GM19099 (cell line): ENCODE data around the gene FGFBP2.

Experiments used
- POLR2A ChIP-seq: IDR thresholded peaks from 3 replicates; pipeline ENCODE4 v1.6.1; 2011; ENCODE audit warnings: low read depth; ENCODE audit not compliant: insufficient read length; ENCODE audit errors: extremely low read depth

FGFBP2 gene, protein sequence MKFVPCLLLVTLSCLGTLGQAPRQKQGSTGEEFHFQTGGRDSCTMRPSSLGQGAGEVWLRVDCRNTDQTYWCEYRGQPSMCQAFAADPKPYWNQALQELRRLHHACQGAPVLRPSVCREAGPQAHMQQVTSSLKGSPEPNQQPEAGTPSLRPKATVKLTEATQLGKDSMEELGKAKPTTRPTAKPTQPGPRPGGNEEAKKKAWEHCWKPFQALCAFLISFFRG

GRCh38 chr4:15963001-15963451 is at the start of gene FGFBP2:
Gene FGFBP2 (minus strand): TSS chr4:15963175. CDS start chr4:15963129, 46 bp downstream.
- no peak for TF ChIP-seq POLR2A

DNA sequence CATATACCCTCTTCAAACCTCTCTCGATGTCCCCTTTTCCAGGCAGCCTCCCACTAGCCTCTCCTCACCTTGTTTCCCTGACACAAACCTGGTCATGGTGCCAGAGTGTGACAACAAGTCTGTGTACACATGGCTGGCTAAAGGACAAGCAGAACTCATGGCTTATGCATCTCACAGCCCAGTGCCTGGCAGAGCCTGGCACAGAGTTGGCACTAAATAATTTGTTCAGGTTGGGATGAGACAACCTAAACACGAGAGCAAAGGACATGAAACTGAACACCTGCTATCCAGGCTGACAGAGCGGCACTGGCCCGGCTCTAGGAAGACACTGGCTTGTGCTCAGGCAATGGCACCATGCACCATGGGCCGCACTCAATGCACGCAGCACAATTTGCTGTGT is 48.2 kb upstream of the FGFBP2 start:
- no peak for TF ChIP-seq POLR2A

- no peak for TF ChIP-seq POLR2A
Observed at GRCh38 chr4:16009153-16009552, 46.2 kb upstream of the FGFBP2 start.

- TF ChIP-seq POLR2A: no peak
Observed at GRCh38 chr4:16007471-16008095, 44.6 kb upstream of the FGFBP2 start.

DNA sequence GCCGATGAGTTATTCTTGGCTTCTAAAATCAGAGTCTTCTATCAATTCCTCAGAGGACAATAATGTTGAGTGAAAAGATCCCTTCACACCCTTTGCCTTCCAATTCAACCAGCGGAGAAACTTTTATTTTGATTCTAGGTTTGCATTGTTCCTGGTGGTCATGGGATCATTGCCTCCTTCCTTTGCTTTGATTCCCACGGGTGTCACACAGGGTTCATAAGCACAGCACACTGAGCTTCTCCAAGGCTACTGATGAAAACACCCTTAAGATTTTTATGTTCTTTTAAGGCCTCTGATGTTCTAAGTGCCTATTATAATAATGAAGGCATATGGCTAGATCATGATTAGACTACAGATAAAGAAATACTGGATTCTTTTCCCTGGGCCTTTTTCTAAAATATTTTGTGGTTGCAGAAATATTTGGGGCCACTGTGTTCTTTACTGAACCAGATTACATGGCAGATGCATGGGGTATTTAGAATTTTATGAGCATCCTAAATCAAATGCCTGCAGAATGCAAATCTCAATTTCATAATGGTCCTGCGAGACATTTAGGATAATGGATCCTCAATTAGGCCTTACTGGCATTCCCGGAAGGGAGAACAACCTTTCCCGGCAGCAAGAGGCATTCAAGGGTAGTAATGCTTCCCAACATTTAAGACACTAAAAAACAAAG is 43.9 kb upstream of the FGFBP2 start:
- no peak for TF ChIP-seq POLR2A

- TF ChIP-seq POLR2A: no peak
Observed at GRCh38 chr4:16005676-16006075, 42.7 kb upstream of the FGFBP2 start.

DNA sequence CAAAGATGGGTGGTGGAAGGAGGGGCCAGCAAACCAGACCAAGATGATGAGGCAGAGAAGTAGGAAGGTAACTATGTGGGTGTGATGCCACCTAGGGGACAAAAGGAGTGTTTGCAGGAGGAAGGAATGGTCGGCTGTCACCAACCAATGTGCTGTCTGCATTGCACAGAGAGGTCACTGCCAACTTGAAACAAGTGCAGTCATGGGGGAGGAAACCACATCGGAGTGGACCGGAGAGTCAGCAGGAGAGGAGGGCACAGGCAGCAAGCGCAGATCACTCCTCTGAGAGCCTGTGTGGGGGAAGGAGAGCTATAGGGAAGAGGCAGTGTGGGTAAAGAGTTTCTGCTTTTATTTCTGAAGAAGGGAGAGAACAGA is 38.5 kb upstream of the FGFBP2 start:
- TF ChIP-seq POLR2A: no peak

DNA sequence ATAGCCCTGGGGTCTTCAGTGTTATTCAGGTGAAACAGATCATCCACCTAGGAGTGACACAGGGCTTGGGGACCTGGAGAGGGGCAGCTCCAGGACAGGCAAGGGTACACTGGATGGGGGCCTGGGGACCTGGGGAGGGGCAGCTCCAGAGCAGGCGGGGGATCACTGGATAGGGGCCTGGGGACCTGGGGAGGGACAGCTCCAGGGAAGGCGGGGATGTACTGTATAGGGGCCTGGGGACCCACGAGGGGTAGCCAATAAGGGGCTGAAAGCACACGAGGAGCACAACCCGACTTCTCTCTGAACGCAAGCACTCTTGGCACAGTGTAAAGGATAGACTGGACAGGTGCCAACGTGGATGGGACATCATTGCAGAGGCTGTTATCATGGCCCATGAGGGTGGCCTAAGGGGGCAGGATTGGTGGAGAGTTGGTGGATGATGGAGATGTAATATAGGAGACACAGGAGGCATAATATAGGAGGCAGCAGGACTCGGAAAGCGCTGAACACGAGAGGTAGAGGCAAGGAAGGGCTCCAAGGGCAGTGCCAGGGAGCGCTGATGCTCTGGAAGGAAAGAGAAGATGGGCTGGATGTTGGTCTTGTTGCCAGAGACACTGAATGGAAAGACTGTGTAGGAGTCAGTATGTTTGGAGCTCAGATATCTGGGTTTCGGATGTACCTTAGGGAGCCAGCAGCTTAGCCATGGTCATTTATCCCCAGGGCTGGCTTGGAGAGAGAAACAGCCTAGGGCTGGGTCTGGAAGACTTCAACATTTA is 37.9 kb upstream of the FGFBP2 start:
- no peak for TF ChIP-seq POLR2A

- TF ChIP-seq POLR2A: no peak
Observed at GRCh38 chr4:15996773-15997172, 33.8 kb upstream of the FGFBP2 start.

DNA sequence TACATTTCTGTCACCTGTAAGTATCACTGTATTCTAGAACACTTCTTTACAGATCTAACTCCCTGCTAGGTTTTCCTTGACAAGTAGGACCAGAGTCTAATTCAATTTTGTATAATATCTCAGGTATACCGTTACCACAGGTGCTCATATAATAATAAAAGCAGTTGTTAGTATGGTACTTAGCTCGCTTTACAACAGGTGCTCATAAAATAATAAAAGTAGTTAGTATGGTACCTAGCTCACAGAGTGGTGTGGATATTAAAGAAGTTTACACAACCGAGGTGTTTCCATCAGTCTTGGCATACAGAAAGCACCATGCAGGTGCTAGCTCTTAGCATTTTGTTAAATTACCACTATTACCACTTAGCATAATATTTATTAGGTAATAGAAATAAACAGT is 32.9 kb upstream of the FGFBP2 start:
- TF ChIP-seq POLR2A: no peak

DNA sequence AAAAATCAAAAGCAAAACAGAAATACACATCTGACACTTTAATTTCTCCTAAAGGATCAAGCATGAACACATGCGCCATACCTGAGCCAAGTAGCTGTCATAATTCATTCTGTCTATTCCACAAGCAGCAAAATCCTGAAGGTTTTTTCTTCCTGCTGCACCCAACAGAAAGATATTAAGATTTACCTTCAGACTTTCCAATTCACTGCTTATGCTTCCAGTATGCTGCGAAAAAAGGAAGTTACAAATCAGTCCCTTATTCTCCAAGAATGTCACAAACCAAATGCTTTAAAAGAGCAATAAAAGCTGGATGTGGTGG is 29.2 kb upstream of the FGFBP2 start:
- no peak for TF ChIP-seq POLR2A

DNA sequence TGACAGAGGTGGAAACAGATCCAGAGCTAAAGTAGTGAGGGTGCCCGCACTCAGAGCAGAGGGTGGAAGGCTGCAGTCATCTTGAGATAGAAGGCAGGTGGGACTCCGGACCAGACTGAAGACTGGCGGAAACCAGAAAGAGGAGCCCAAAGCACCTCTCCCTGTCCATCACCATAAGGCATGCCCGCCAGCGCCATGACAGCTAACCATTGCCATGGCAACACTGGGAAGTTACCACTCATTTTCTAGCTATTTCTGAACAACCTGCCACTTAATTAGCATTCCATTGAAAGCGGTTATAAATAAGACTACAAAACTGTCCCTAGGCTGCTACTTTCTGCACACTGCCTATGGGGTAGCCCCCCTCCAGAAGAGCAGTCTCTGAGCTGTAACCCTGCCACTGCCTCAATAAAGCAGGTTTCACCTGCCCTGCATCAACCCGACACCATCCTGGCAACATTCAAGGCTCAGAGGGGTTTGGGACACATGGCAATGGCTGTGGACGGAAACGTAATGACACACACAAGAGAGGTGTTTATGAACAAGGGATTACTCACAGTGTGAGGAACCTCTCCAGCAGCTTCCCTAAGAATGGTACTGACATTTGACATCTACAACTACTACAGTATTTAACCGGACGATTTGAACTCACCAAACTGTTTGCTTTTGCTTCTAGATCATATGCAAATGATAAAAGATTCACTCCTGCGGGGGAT is 27.8 kb upstream of the FGFBP2 start:
- TF ChIP-seq POLR2A: no peak

DNA sequence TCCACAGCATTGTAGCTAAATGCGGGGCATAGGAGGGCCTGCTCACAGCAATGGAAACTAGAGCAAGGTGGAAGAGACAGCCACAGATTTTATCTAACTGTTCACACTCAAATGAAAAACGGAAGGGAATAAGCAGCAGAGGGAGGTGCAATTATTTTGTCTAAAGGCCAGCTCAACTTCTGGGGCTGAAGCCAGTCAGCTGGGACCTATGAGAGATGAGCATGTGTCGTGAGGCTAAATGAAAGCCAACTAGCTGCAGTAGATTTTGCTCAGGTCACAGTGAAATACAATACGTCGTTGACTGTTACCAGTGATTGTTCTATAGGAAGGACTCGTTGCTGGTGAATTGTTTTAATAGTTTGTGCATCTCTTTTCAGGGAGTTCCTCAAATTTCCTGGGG is 26.4 kb upstream of the FGFBP2 start:
- no peak for TF ChIP-seq POLR2A

DNA sequence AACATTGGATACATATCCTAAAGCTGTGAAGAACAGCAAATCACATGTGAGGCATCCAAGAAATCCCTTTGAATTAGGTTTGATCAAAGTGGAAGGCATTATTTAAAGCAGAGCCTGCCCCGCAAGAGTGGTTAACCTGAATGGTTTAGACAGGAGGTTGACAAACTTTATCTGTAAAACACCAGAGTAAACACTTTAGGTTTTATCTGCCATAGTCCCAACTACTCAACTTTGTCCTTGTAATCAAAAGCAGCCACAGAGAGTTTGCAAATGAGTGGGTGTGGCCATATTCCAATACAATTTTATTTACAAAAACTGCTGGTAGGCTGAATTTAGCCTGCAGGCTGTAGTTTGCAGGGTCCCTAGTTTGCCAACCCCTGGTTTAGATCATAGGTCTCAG is 25.2 kb upstream of the FGFBP2 start:
- no peak for TF ChIP-seq POLR2A

DNA sequence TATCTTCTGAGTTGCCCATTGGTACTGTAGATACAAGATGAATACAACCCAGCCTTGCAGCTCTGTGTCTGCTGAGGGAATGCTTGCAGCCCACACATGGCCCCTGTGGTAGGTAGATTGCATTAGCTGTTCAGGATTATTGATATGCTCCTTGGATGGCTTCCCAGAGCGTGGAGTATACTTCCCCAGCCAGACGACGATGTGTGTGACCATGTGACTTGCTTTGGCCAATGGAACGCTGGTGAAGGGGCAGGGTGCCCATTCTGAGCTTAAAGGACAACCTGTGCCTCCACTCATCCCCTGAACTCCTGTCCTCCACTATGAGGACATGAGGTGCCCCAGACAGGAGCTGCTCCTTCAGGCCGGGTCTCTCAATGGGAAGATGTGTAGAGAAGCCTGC is 23.9 kb upstream of the FGFBP2 start:
- TF ChIP-seq POLR2A: no peak

GRCh38 chr4:15983610-15984009 is 20.6 kb upstream of the FGFBP2 start:
- no peak for TF ChIP-seq POLR2A
